Esophagus (tissue), 2 donors: ENCODE data around the gene INSR. TPM values are rescaled to one million over a fixed set of nuclear protein-coding genes. Genes with fewer than 3 reads are reported as not detected.
"Not testable (repeated sequence)": the region's sequence is repeated elsewhere in the genome, so short reads cannot be mapped to it uniquely, and the experiment has no call there.

ENCODE experiments used
- H3K27ac ChIP-seq, 2 donors: one replicate each; pipeline ENCODE4 v1.5.1; 2013; ENCODE audit warnings: low read depth in 2 of 2, mild to moderate bottlenecking in 2 of 2, inconsistent platforms in 1 of 2, low read length in 1 of 2, moderate library complexity in 1 of 2
- H3K27me3 ChIP-seq, 2 donors: one replicate each; pipeline ENCODE4 v1.6.1; 2013; ENCODE audit warnings: low read length in 2 of 2, control low read depth in 1 of 2, mild to moderate bottlenecking in 1 of 2; ENCODE audit not compliant: insufficient read depth in 2 of 2, control insufficient read depth in 1 of 2
- H3K36me3 ChIP-seq, 2 donors: one replicate each; pipeline ENCODE4 v1.6.1; 2013; ENCODE audit warnings: low read length in 1 of 2; ENCODE audit not compliant: control insufficient read depth in 2 of 2, insufficient read depth in 2 of 2
- H3K4me1 ChIP-seq, 2 donors: one replicate each; pipeline ENCODE4 v1.6.1; 2013; ENCODE audit warnings: low read length in 1 of 2; ENCODE audit not compliant: control insufficient read depth in 2 of 2, insufficient read depth in 2 of 2
- H3K4me3 ChIP-seq, 2 donors: one replicate each; pipeline ENCODE4 v1.5.1; 2013; ENCODE audit warnings: low read length in 2 of 2, mild to moderate bottlenecking in 2 of 2, low read depth in 1 of 2, moderate library complexity in 1 of 2
- H3K9me3 ChIP-seq, 2 donors: one replicate each; pipeline ENCODE4 v1.6.1; 2013; ENCODE audit warnings: mild to moderate bottlenecking in 2 of 2, low read depth in 1 of 2, low read length in 1 of 2, moderate library complexity in 1 of 2; ENCODE audit not compliant: control insufficient read depth in 2 of 2, insufficient read depth in 1 of 2
- WGBS, 2 donors: extraction: QIAGEN DNeasy Blood & Tissue Kit; methylation state at CpG; one replicate each; pipeline ENCODE4 v1.1.7; 2013; 5-methylcytosine and 5-hydroxymethylcytosine counted together
- polyA plus RNA-seq, 2 donors: library from polyadenylated mRNA; stranded (reverse); fragments of 200-250 nt; gene quantifications; one replicate each; pipeline ENCODE4 v1.2.3, GENCODE V29; 2013
- donor health status: healthy with polysubstance abuse.
- donor health status: Bipolar disorder and iron deficiency.

INSR gene
- polyA plus RNA-seq, 2 donors, result 2.2 to 3.3 TPM

DNA sequence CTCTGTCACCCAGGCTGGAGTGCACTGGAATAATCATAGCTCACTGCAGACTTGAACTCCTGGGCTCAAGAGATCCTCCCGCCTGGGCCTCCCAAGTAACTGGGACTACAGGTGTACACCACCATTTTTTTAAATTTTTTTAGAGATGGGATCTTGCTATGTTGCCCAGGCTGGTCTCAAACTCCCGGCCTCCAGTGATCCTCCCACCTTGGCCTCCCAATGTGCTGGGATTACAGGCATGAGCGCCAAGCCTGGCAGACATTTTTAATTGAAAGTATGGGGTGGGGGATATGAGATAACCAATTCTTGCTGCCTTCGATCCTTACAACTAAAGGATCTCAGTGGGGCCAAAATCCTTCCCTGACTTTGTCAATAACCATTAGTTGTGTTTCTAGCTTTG, 132.9 kb downstream of the INSR start:
- WGBS, 2 donors, result 85 to 95% methylated on average over 4 of the region's 4 CpGs

DNA sequence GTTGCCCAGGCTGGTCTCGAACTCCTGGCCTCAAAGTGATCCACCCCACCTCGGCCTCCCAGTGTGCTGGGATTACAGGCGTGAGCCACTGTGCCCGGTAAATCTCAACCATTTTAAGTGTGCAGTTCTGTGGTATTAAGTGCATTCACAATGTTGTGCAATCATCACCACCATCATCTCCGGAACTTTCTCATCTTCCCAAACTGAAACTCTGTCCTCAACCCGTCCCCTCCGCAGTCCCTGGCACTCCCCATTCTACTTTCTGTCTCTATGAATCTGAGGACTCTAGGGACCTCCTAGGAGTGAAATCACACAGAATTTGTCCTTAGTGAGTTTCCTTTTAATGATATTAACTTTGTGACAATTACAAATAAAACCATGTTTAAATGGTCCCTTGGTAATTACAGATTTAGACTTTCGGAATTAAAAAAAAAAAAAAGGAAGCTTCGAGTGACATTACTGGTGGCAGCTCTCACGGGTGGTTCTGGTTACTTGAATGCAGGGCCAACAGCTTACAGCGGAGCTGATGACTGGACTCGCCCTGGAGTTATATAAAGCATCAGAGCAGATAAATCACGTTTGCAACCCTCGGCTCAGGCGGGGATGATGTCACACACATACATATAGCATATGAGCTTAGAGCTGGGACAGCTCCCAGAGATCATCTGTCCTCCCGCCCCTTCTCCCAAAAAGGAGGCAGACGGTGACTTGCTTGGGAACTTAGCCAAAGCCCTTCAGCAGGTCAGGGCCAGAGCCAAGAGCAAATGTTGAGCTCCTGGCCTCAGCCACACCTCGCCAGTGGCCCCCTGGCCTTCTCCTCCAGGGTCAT, 134.9 kb downstream of the INSR start:
- Histone ChIP-seq H3K4me1 (no peaks in the 10 kb centered on the region), H3K4me3 (no peak overlapping the region), H3K36me3 (peaks cover 0 to 2% of the 10 kb centered on the region in 2 donors), H3K27ac (no peak overlapping the region), H3K9me3 (no peaks in the 10 kb centered on the region), H3K27me3 (no peaks in the 10 kb centered on the region)
- 64 to 74% methylated on average over 18 of the region's 18 CpGs for WGBS, 2 donors

More for the DNA sequence above, 132.9 kb downstream of the INSR start:
- H3K27me3 ChIP-seq, result no peaks in the 10 kb centered on the region
- H3K4me3 ChIP-seq, result no peak overlapping the region
- no peaks in the 10 kb centered on the region for H3K4me1 ChIP-seq
- peaks cover 0 to 6% of the 10 kb centered on the region in 2 donors for H3K36me3 ChIP-seq
- no peak overlapping the region for H3K27ac ChIP-seq
- H3K9me3 ChIP-seq, result no peaks in the 10 kb centered on the region

DNA sequence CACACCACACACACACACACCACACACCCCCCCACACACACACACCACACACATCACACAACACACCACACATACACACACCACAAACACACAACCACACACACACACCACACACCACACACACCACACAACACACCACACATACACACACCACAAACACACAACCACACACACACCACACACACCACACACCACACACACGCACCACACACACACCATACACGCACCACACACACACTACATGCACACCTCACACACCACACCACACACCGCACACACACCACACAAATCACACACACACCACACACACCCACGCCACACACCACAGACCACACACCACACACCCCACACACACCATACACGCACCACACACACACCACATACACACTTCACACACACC, 141.2 kb downstream of the INSR start:
- Histone ChIP-seq H3K4me1 (peaks cover 0 to 3% of the 10 kb centered on the region in 2 donors), H3K27ac (no peak overlapping the region), H3K9me3 (no peaks in the 10 kb centered on the region), H3K4me3 (no peak overlapping the region), H3K36me3 (peaks cover 2 to 3% of the 10 kb centered on the region in 2 donors), H3K27me3 (no peaks in the 10 kb centered on the region)
- WGBS, 2 donors, result 82 to 83% methylated on average over 5 of the region's 5 CpGs

DNA sequence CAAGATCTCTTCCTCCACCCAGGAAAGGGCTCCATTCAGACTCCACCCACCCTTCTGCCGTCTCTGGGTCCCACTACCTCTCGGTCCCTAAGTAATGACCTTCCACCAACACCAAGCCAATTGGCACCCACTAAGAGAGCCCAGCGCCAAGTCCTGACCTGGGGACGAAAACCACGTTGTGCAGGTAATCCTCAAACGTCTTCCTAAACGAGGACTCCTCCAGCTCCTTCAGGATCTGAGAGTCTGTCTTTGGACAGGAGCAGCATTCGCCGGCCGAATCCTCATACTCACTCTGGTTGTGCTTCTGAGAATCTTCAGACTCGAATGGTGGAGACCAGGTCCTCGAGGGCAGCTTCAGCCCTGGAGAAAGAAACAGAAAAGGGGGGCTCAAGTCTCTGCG, 141.6 kb downstream of the INSR start:
- WGBS, 2 donors, result 65 to 72% methylated on average over 13 of the region's 13 CpGs
- H3K36me3 ChIP-seq, result peaks cover 2 to 3% of the 10 kb centered on the region in 2 donors
- H3K4me1 ChIP-seq, result peaks cover 0 to 3% of the 10 kb centered on the region in 2 donors
- no peaks in the 10 kb centered on the region for H3K27me3 ChIP-seq
- no peak overlapping the region for H3K4me3 ChIP-seq
- no peaks in the 10 kb centered on the region for H3K9me3 ChIP-seq
- H3K27ac ChIP-seq, result no peak overlapping the region

DNA sequence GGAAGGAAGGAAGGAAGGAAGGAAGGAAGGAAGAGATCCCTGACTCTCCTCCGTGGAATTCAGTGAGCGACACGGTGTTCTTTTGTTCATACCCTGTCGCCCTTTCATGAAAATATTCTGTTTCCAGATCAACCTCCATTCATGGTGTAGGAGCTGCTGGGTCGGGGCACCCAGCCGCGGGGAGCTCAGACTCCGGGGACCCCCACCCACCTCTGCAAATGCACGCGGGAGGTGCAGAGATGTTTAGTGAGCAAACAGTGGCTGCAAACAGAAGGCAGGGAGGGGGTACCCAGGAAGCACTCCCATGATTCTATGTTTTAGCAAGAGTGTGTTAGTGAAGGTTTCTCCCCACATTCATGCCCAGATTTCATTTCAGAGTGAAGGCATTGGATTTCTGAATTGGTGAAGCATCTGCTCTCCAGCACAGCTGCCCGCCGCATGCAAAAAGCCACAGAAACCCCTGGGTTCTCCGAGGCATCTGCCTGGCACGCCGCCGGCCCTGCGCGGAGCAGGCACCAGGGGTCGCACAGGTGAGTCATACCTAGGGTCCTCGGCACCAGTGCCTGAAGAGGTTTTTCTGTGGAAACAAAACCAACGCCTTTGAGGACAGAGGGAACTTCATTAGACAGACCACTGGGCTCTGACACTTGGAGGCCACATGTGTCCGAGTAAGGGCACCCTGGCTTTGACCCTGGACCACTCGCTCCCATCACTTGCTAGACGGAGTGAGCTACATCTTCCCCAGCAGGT, 144.1 kb downstream of the INSR start:
- H3K4me1 ChIP-seq, result peaks cover 0 to 3% of the 10 kb centered on the region in 2 donors
- 82 to 83% methylated on average over 24 of the region's 24 CpGs for WGBS, 2 donors
- no peak overlapping the region for H3K27ac ChIP-seq
- H3K9me3 ChIP-seq, result no peaks in the 10 kb centered on the region
- peaks cover 2 to 3% of the 10 kb centered on the region in 2 donors for H3K36me3 ChIP-seq
- H3K4me3 ChIP-seq, result no peak overlapping the region
- no peaks in the 10 kb centered on the region for H3K27me3 ChIP-seq

DNA sequence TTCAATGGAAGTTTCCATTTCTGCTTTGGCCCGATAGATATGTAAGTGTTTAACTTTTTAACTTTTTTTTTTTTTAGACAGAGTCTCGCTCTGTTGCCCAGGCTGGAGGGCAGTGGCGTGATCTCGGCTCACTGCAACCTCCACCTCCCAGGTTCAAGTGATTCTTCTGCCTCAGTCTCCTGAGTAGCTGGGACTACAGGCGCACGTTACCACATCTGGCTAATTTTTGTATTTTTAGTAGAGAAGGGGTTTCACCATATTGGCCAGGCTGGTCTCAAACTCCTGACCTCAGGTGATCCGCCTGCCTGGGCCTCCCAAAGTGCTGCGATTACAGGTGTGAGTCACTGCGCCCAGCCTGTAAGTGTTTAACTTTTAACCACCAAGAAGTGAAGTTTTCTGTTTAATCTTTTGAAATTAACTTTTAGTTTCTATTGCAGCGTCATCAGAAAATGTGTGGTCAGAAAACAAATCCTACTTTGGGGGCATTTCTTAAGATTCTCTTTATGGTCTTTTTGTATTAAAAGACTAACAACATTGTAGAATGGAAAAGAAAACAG, 147.0 kb downstream of the INSR start:
- not testable (repeated sequence) for H3K4me3 ChIP-seq, H3K36me3 ChIP-seq, H3K9me3 ChIP-seq, H3K27ac ChIP-seq, H3K4me1 ChIP-seq, H3K27me3 ChIP-seq
- WGBS, 2 donors, result 92 to 94% methylated on average over 10 of the region's 10 CpGs

DNA sequence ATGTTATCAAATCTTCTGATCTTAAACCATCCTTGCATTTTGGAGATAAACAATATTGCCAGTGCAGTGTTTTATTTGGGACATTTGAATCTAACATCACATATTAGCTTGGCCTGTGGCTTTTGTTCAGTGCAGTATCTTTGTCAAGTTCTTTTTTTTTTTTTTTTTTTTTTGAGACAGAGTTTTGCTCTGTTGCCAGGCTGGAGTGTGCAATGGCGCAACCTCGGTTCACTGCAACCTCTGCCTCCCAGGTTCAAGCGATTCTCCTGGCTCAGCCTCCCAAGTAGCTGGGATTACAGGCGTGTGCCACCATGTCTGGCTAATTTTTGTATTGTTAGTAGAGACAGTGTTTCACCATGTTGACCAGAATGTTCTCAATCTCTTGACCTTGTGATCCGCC, 148.1 kb downstream of the INSR start:
- H3K36me3 ChIP-seq, H3K4me3 ChIP-seq, H3K4me1 ChIP-seq, H3K27ac ChIP-seq, H3K9me3 ChIP-seq, H3K27me3 ChIP-seq: not testable (repeated sequence)
- WGBS, 2 donors, result 95 to 97% methylated on average over 5 of the region's 5 CpGs

DNA sequence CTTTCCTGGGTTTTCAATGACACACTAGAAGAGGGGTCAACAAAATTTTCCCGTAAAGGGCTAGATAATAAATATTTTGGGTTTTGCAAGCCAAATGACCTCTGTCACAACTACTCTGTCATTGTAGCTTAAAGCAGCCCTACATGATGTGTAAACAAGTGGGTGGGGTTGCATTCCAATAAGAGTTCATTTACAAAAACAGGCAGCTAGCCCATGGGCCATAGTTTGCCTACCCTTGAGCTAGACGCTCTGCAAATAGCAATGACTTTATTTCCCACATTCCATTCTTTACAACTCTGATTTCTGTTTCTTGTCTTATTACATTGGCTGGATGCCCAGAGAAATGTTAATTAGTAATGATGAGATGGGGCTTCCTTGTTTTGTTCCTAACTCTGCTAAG, 148.7 kb downstream of the INSR start:
- no peaks in the 10 kb centered on the region for H3K9me3 ChIP-seq
- H3K27ac ChIP-seq, result no peak overlapping the region
- no peaks in the 10 kb centered on the region for H3K27me3 ChIP-seq
- WGBS, 2 donors, result 67 to 71% methylated on average over 2 of the region's 2 CpGs
- H3K4me1 ChIP-seq, result no peaks in the 10 kb centered on the region
- no peak overlapping the region for H3K4me3 ChIP-seq
- H3K36me3 ChIP-seq, result peaks cover 0 to 8% of the 10 kb centered on the region in 2 donors

DNA sequence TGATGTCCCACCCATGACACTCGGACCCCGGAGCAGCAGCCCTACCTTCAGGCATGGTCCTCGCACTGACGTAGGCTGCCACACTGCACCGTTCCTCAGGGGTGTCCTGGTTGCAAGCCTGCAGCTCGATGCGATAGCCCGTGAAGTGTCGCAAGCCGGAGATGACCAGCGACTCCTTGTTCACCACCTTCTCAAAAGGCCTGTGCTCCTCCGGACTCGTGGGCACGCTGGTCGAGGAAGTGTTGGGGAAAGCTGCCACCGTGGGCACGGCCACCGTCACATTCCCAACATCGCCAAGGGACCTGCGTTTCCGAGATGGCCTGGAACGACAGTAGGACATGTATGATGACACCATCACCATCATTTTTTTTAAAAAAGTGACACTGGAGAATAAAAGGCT, 151.4 kb downstream of the INSR start:
- Histone ChIP-seq H3K4me3 (no peak overlapping the region), H3K27me3 (no peaks in the 10 kb centered on the region), H3K4me1 (no peaks in the 10 kb centered on the region), H3K9me3 (no peaks in the 10 kb centered on the region), H3K27ac (no peak overlapping the region), H3K36me3 (peaks cover 0 to 6% of the 10 kb centered on the region in 2 donors)
- WGBS, 2 donors, result 95 to 97% methylated on average over 22 of the region's 22 CpGs
